Testis (tissue), 3 donors: Measurements from ENCODE around the gene H1-8. TPM values are rescaled to one million over a fixed set of nuclear protein-coding genes. Genes with fewer than 3 reads are reported as not detected.

ENCODE experiments used
- DNase-seq: peaks from one replicate; pipeline ENCODE4 v3.0.0-alpha.2; 2019
- H3K27ac ChIP-seq, 2 donors: fragments of 200-600 bp; sonication (generic); one replicate each; pipeline ENCODE4 v1.5.1; 2019
- H3K27me3 ChIP-seq: fragments of 200-600 bp; sonication (generic); one replicate; pipeline ENCODE4 v1.5.1; 2019
- H3K36me3 ChIP-seq: fragments of 200-600 bp; sonication (generic); one replicate; pipeline ENCODE4 v1.5.1; 2017; ENCODE audit warnings: low read depth; ENCODE audit errors: missing control alignments
- H3K4me1 ChIP-seq: fragments of 200-600 bp; sonication (generic); one replicate; pipeline ENCODE4 v1.5.1; 2019
- H3K4me3 ChIP-seq, 2 donors: fragments of 200-600 bp; sonication (generic); one replicate each; pipeline ENCODE4 v1.5.1; 2017 to 2019
- H3K9me3 ChIP-seq: fragments of 200-600 bp; sonication (generic); one replicate; pipeline ENCODE4 v1.5.1; 2017
- CTCF ChIP-seq, 3 experiments: fragments of 450-650 bp in 2 of 3; fragments of 200-600 bp in 1 of 3; sonication (generic) in 1 of 3; IDR thresholded peaks; one replicate each; pipeline ENCODE4 v1.5.1; 2016 to 2019; ENCODE audit warnings: antibody characterized with exemption in 3 of 3, mild to moderate bottlenecking in 2 of 3, moderate library complexity in 1 of 3
- POLR2A ChIP-seq: fragments of 450-650 bp; IDR thresholded peaks from one replicate; pipeline ENCODE4 v1.6.1; 2017; ENCODE audit warnings: antibody characterized with exemption, mild to moderate bottlenecking, moderate library complexity
- WGBS, 2 donors: methylation state at CpG; one replicate each; pipeline ENCODE4 v1.1.5; 2018; 5-methylcytosine and 5-hydroxymethylcytosine counted together
- intact Hi-C: fragments of 100-400 bp; cut with DNase I; formaldehyde crosslinking; loops from one replicate; pipeline ENCODE4 v1.15.1; 2023; ENCODE audit warnings: low total_unique reads
- polyA plus RNA-seq: library from polyadenylated mRNA; stranded (reverse); fragments of 350-450 nt; fragmentation: Illumina TruSeq; extraction: RNeasy Lipid Tissue Mini Kit (QIAGEN cat#74804); gene quantifications from one replicate; pipeline ENCODE4 v1.2.3, GENCODE V29; 2014; ENCODE audit warnings: low read depth, low replicate concordance; ENCODE audit not compliant: insufficient read depth
- total RNA-seq, 2 donors: library from RNA; depleted of rRNA; stranded (reverse); fragments of >200 nt; gene quantifications; one replicate each; pipeline ENCODE4 v1.2.3, GENCODE V29; 2016

The H1-8 gene
- total and polyA plus RNA-seq, 3 donors from 2014 or later: 4.2 to 8.6 (median 4.8) TPM

- intact Hi-C loops: no loop called here
- no peak for DNase-seq
- H3K4me3 ChIP-seq: no peak overlapping the region
- no peaks in the 10 kb centered on the region for H3K9me3 ChIP-seq
- no peak overlapping the region for H3K27ac ChIP-seq
- peaks cover 31% of the 10 kb centered on the region for H3K4me1 ChIP-seq
- WGBS, 2 donors: 65 to 71% methylated on average over 11 to 18 of the region's 18 CpGs
- H3K27me3 ChIP-seq: no peaks in the 10 kb centered on the region
- TF ChIP-seq CTCF (IDR thresholded peaks at IDR 0.05) (no peak), POLR2A (no peak)
- H3K36me3 ChIP-seq: no peaks in the 10 kb centered on the region
Observed at GRCh38 chr3:129567176-129567705, 24.3 kb downstream of the H1-8 start.

GRCh38 chr3:129567939-129568338 is 25.0 kb downstream of the H1-8 start:
- intact Hi-C loops: no loop called here
- WGBS, 2 donors: 37 to 43% methylated on average over 6 of the region's 6 CpGs
- H3K4me1 ChIP-seq: peaks cover 31% of the 10 kb centered on the region
- H3K27ac ChIP-seq: no peak overlapping the region
- DNase-seq: no peak
- no peak for TF ChIP-seq CTCF (IDR thresholded peaks at IDR 0.05)
- no peak for TF ChIP-seq POLR2A
- H3K9me3 ChIP-seq: no peaks in the 10 kb centered on the region
- H3K27me3 ChIP-seq: no peaks in the 10 kb centered on the region
- no peak overlapping the region for H3K4me3 ChIP-seq
- H3K36me3 ChIP-seq: no peaks in the 10 kb centered on the region

- H3K9me3 ChIP-seq: no peaks in the 10 kb centered on the region
- 95% methylated on average over 7 of the region's 7 CpGs for WGBS, 2 donors
- H3K4me3 ChIP-seq: no peak overlapping the region
- no peaks in the 10 kb centered on the region for H3K36me3 ChIP-seq
- no peak for DNase-seq
- H3K27me3 ChIP-seq: no peaks in the 10 kb centered on the region
- peaks cover 17% of the 10 kb centered on the region for H3K4me1 ChIP-seq
- TF ChIP-seq CTCF (IDR thresholded peaks at IDR 0.05): no peak
- TF ChIP-seq POLR2A: no peak
- intact Hi-C loops: no loop called here
- no peak overlapping the region for H3K27ac ChIP-seq
Observed at GRCh38 chr3:129569856-129570255, 26.9 kb downstream of the H1-8 start.

- DNase-seq: no peak
- Histone ChIP-seq H3K27me3 (no peaks in the 10 kb centered on the region), H3K36me3 (no peaks in the 10 kb centered on the region), H3K9me3 (no peaks in the 10 kb centered on the region), H3K27ac (no peak overlapping the region), H3K4me1 (peaks cover 11% of the 10 kb centered on the region), H3K4me3 (no peak overlapping the region)
- 86 to 96% methylated on average over 7 to 22 of the region's 22 CpGs for WGBS, 2 donors
- TF ChIP-seq CTCF (IDR thresholded peaks at IDR 0.05) (no peak), POLR2A (no peak)
- intact Hi-C loops: no loop called here
Observed at GRCh38 chr3:129571605-129572547, 28.9 kb downstream of the H1-8 start.
